Measurements from ENCODE around the gene TP53BP2.

Gene TP53BP2

GRCh38 chr1:223794136-223794880 is 51.4 kb downstream of the TP53BP2 start:
- Histone ChIP-seq H3K4me3 (ENCODE audit: low read depth in 1 of 2, low read length in 2 of 2) (no peak overlapping the region), H2AFZ (ENCODE audit: low read depth, low read length) (no peak overlapping the region), H3K27ac (ENCODE audit: low read length) (no peak overlapping the region), H3K9me3 (ENCODE audit: insufficient read depth, low read length, severe bottlenecking) (no peaks in the 10 kb centered on the region), H3K27me3 (ENCODE audit: insufficient read depth, low read length, poor library complexity) (no peaks in the 10 kb centered on the region), H3K9ac (ENCODE audit: low read depth, low read length) (no peak overlapping the region), H3K4me2 (ENCODE audit: insufficient read depth, low read length) (no peak overlapping the region), H3K79me2 (ENCODE audit: insufficient read depth, low read length) (no peaks in the 10 kb centered on the region), H4K20me1 (ENCODE audit: insufficient read depth, low read length) (no peaks in the 10 kb centered on the region; the same call in 1 of the 2 replicates), H3K4me1 (ENCODE audit: insufficient read depth, low read length) (no peaks in the 10 kb centered on the region), H3K36me3 (ENCODE audit: insufficient read depth, low read length) (peaks cover 68% of the 10 kb centered on the region)
- DNase-seq (no peak), ATAC-seq (ENCODE audit: insufficient read depth, low read depth) (no peak)
- no peak for TF ChIP-seq CTCF (IDR thresholded peaks at IDR 0.05; ENCODE audit: borderline replicate concordance, extremely low read depth, low read length, poor library complexity, severe bottlenecking)
- TF ChIP-seq EZH2 (IDR thresholded peaks at IDR 0.05; ENCODE audit: borderline replicate concordance, low read depth, low read length, severe bottlenecking) = no peak

- H2AFZ ChIP-seq (ENCODE audit: low read depth, low read length) = no peak overlapping the region
- H3K4me1 ChIP-seq (ENCODE audit: insufficient read depth, low read length) = no peaks in the 10 kb centered on the region
- TF ChIP-seq CTCF (IDR thresholded peaks at IDR 0.05; ENCODE audit: borderline replicate concordance, extremely low read depth, low read length, poor library complexity, severe bottlenecking) (no peak), EZH2 (IDR thresholded peaks at IDR 0.05; ENCODE audit: borderline replicate concordance, low read depth, low read length, severe bottlenecking) (no peak)
- no peaks in the 10 kb centered on the region for H3K9me3 ChIP-seq (ENCODE audit: insufficient read depth, low read length, severe bottlenecking)
- no peaks in the 10 kb centered on the region; the same call in 1 of the 2 replicates for H4K20me1 ChIP-seq (ENCODE audit: insufficient read depth, low read length)
- H3K27me3 ChIP-seq (ENCODE audit: insufficient read depth, low read length, poor library complexity) = no peaks in the 10 kb centered on the region
- H3K4me2 ChIP-seq (ENCODE audit: insufficient read depth, low read length) = no peak overlapping the region
- H3K27ac ChIP-seq (ENCODE audit: low read length) = no peak overlapping the region
- no peaks in the 10 kb centered on the region for H3K79me2 ChIP-seq (ENCODE audit: insufficient read depth, low read length)
- no peak overlapping the region for H3K4me3 ChIP-seq (ENCODE audit: low read depth in 1 of 2, low read length in 2 of 2)
- H3K36me3 ChIP-seq (ENCODE audit: insufficient read depth, low read length) = peaks cover 70% of the 10 kb centered on the region
- no peak for DNase-seq
- H3K9ac ChIP-seq (ENCODE audit: low read depth, low read length) = no peak overlapping the region
- ATAC-seq (ENCODE audit: insufficient read depth, low read depth) = no peak
Measured at GRCh38 chr1:223793716-223794115, 52.0 kb downstream of the TP53BP2 start.

- Histone ChIP-seq H4K20me1 (ENCODE audit: insufficient read depth, low read length) (no peaks in the 10 kb centered on the region; the same call in 1 of the 2 replicates), H3K4me2 (ENCODE audit: insufficient read depth, low read length) (no peak overlapping the region), H3K4me1 (ENCODE audit: insufficient read depth, low read length) (no peaks in the 10 kb centered on the region), H3K36me3 (ENCODE audit: insufficient read depth, low read length) (peaks cover 64% of the 10 kb centered on the region), H3K9ac (ENCODE audit: low read depth, low read length) (no peak overlapping the region), H3K27me3 (ENCODE audit: insufficient read depth, low read length, poor library complexity) (no peaks in the 10 kb centered on the region), H3K9me3 (ENCODE audit: insufficient read depth, low read length, severe bottlenecking) (no peaks in the 10 kb centered on the region), H3K4me3 (ENCODE audit: low read depth in 1 of 2, low read length in 2 of 2) (no peak overlapping the region), H3K27ac (ENCODE audit: low read length) (no peak overlapping the region), H2AFZ (ENCODE audit: low read depth, low read length) (no peak overlapping the region), H3K79me2 (ENCODE audit: insufficient read depth, low read length) (no peaks in the 10 kb centered on the region)
- TF ChIP-seq EZH2 (IDR thresholded peaks at IDR 0.05; ENCODE audit: borderline replicate concordance, low read depth, low read length, severe bottlenecking) (no peak), CTCF (IDR thresholded peaks at IDR 0.05; ENCODE audit: borderline replicate concordance, extremely low read depth, low read length, poor library complexity, severe bottlenecking) (no peak)
- DNase-seq = no peak
- no peak for ATAC-seq (ENCODE audit: insufficient read depth, low read depth)
Measured at GRCh38 chr1:223792046-223792445, 53.7 kb downstream of the TP53BP2 start.
